HUES64 (cell line): ENCODE data around the gene LRIT2.
"Not testable (repeated sequence)": the region's sequence is repeated elsewhere in the genome, so short reads cannot be mapped to it uniquely, and the experiment has no call there.

Experiments
- H3K27ac ChIP-seq: 2 replicates; pipeline ENCODE4 v1.7.0; 2013; ENCODE audit warnings: low read depth, low read length, inconsistent platforms
- H3K27me3 ChIP-seq: 2 replicates; pipeline ENCODE4 v1.6.1; 2013; ENCODE audit warnings: mild to moderate bottlenecking, low read length; ENCODE audit not compliant: insufficient read depth
- H3K36me3 ChIP-seq: 2 replicates; pipeline ENCODE4 v1.6.1; 2013; ENCODE audit warnings: mild to moderate bottlenecking, low read length; ENCODE audit not compliant: insufficient read depth
- H3K4me1 ChIP-seq: 2 replicates; pipeline ENCODE4 v1.6.1; 2013; ENCODE audit warnings: mild to moderate bottlenecking, low read length, moderate library complexity; ENCODE audit not compliant: insufficient read depth
- H3K4me3 ChIP-seq: 2 replicates; pipeline ENCODE4 v1.5.1; 2013; ENCODE audit warnings: mild to moderate bottlenecking, low read length, moderate library complexity
- H3K9ac ChIP-seq: 2 replicates; pipeline ENCODE4 v1.6.1; 2013; ENCODE audit warnings: mild to moderate bottlenecking, low read depth, low read length
- H3K9me3 ChIP-seq: 2 replicates; pipeline ENCODE4 v1.6.1; 2013; ENCODE audit warnings: low read depth, low read length; ENCODE audit not compliant: insufficient read depth
- WGBS: fragments of 150-250, 120-280 bp; methylation state at CpG from one replicate; pipeline ENCODE4 v1.1.7; 2013; ENCODE audit warnings: missing lambda C conversion rate; 5-methylcytosine and 5-hydroxymethylcytosine counted together

Gene LRIT2

GRCh38 chr10:84194424-84195043 lies 30.8 kb downstream of the LRIT2 start, which contains the start of gene CDHR1:
CDHR1 (plus strand) TSS chr10:84194537; CDS start chr10:84194761, 224 bp downstream.
- Histone ChIP-seq H3K27ac (no peak within 1 kb of the TSS), H3K27me3 (peaks cover 63% of the 10 kb centered on the region), H3K4me1 (0 out of 2 replicates have a peak, but pooled peaks cover 4% of the 10 kb centered on the region), H3K36me3 (no peaks in the 10 kb centered on the region), H3K9ac (peak within 1 kb of the TSS; percentile 45; the same call in 1 of the 2 replicates), H3K9me3 (no peaks in the 10 kb centered on the region), H3K4me3 (peak within 1 kb of the TSS; percentile 70)
- 2% methylated on average over 61 of the region's 61 CpGs for WGBS

- H3K4me3 ChIP-seq, result peak overlapping the region; percentile 70
- H3K9ac ChIP-seq, result no peak overlapping the region
- 0 out of 2 replicates have a peak, but pooled peaks cover 4% of the 10 kb centered on the region for H3K4me1 ChIP-seq
- no peak overlapping the region for H3K27ac ChIP-seq
- no peaks in the 10 kb centered on the region for H3K36me3 ChIP-seq
- H3K9me3 ChIP-seq, result no peaks in the 10 kb centered on the region
- 39% methylated on average over 5 of the region's 5 CpGs for WGBS
- peaks cover 63% of the 10 kb centered on the region for H3K27me3 ChIP-seq
These were observed 31.4 kb downstream of the LRIT2 start for GRCh38 chr10:84193846-84194423.

GRCh38 chr10:84193327-84193726 lies 32.0 kb downstream of the LRIT2 start:
- H3K9ac ChIP-seq, result no peak overlapping the region
- WGBS, result 95% methylated on average over 2 of the region's 2 CpGs
- H3K9me3 ChIP-seq, result no peaks in the 10 kb centered on the region
- peaks cover 63% of the 10 kb centered on the region for H3K27me3 ChIP-seq
- H3K36me3 ChIP-seq, result no peaks in the 10 kb centered on the region
- H3K4me3 ChIP-seq, result no peak overlapping the region
- 0 out of 2 replicates have a peak, but pooled peaks cover 4% of the 10 kb centered on the region for H3K4me1 ChIP-seq
- no peak overlapping the region for H3K27ac ChIP-seq

GRCh38 chr10:84191106-84191505 lies 34.2 kb downstream of the LRIT2 start:
- Histone ChIP-seq H3K36me3 (no peaks in the 10 kb centered on the region), H3K27ac (no peak overlapping the region), H3K27me3 (peaks cover 45% of the 10 kb centered on the region), H3K9me3 (no peaks in the 10 kb centered on the region), H3K9ac (no peak overlapping the region), H3K4me3 (no peak overlapping the region), H3K4me1 (0 out of 2 replicates have a peak, but pooled peaks cover 4% of the 10 kb centered on the region)
- 91% methylated on average over 5 of the region's 5 CpGs for WGBS

GRCh38 chr10:84190621-84191020 lies 34.7 kb downstream of the LRIT2 start:
- peaks cover 40% of the 10 kb centered on the region for H3K27me3 ChIP-seq
- no peak overlapping the region for H3K4me3 ChIP-seq
- H3K27ac ChIP-seq, result no peak overlapping the region
- H3K4me1 ChIP-seq, result 0 out of 2 replicates have a peak, but pooled peaks cover 4% of the 10 kb centered on the region
- no peaks in the 10 kb centered on the region for H3K9me3 ChIP-seq
- H3K9ac ChIP-seq, result no peak overlapping the region
- H3K36me3 ChIP-seq, result no peaks in the 10 kb centered on the region
- 95% methylated on average over 3 of the region's 3 CpGs for WGBS

GRCh38 chr10:84188815-84189214 lies 36.5 kb downstream of the LRIT2 start:
- Histone ChIP-seq H3K27ac (no peak overlapping the region), H3K27me3 (peaks cover 22% of the 10 kb centered on the region), H3K4me3 (no peak overlapping the region), H3K36me3 (no peaks in the 10 kb centered on the region), H3K9me3 (no peaks in the 10 kb centered on the region), H3K9ac (no peak overlapping the region), H3K4me1 (no peaks in the 10 kb centered on the region)
- WGBS, result 87% methylated on average over 3 of the region's 3 CpGs

- 85% methylated on average over 11 of the region's 11 CpGs for WGBS
- Histone ChIP-seq H3K9ac (no peak overlapping the region), H3K4me1 (no peaks in the 10 kb centered on the region), H3K9me3 (0 out of 2 replicates have a peak, but pooled peaks cover 3% of the 10 kb centered on the region), H3K36me3 (no peaks in the 10 kb centered on the region), H3K27me3 (no peaks in the 10 kb centered on the region), H3K27ac (no peak overlapping the region), H3K4me3 (no peak overlapping the region)
These were observed 39.7 kb downstream of the LRIT2 start for GRCh38 chr10:84185526-84186175.

- H3K27ac ChIP-seq, result no peak overlapping the region
- 83% methylated on average over 4 of the region's 4 CpGs for WGBS
- no peak overlapping the region for H3K9ac ChIP-seq
- no peak overlapping the region for H3K4me3 ChIP-seq
- H3K36me3 ChIP-seq, result no peaks in the 10 kb centered on the region
- H3K4me1 ChIP-seq, result no peaks in the 10 kb centered on the region
- H3K9me3 ChIP-seq, result 0 out of 2 replicates have a peak, but pooled peaks cover 3% of the 10 kb centered on the region
- no peaks in the 10 kb centered on the region for H3K27me3 ChIP-seq
These were observed 40.8 kb downstream of the LRIT2 start for GRCh38 chr10:84184517-84184916.

GRCh38 chr10:84181631-84182030 lies 43.7 kb downstream of the LRIT2 start:
- WGBS, result 95% methylated on average over 5 of the region's 5 CpGs

GRCh38 chr10:84180386-84180785 lies 45.0 kb downstream of the LRIT2 start:
- H3K9ac ChIP-seq, H3K27me3 ChIP-seq, H3K27ac ChIP-seq, H3K9me3 ChIP-seq, H3K36me3 ChIP-seq, H3K4me3 ChIP-seq, H3K4me1 ChIP-seq: not testable (repeated sequence)
- 94% methylated on average over 19 of the region's 22 CpGs for WGBS

More at GRCh38 chr10:84181631-84182030, 43.7 kb downstream of the LRIT2 start:
- H3K27ac ChIP-seq, result no peak overlapping the region
- 0 out of 2 replicates have a peak, but pooled peaks cover 3% of the 10 kb centered on the region for H3K9me3 ChIP-seq
- H3K4me3 ChIP-seq, result no peak overlapping the region
- no peaks in the 10 kb centered on the region for H3K36me3 ChIP-seq
- no peak overlapping the region for H3K9ac ChIP-seq
- no peaks in the 10 kb centered on the region for H3K27me3 ChIP-seq
- no peaks in the 10 kb centered on the region for H3K4me1 ChIP-seq

- no peak overlapping the region for H3K27ac ChIP-seq
- no peak overlapping the region for H3K4me3 ChIP-seq
- H3K9ac ChIP-seq, result no peak overlapping the region
- 0 out of 2 replicates have a peak, but pooled peaks cover 3% of the 10 kb centered on the region for H3K9me3 ChIP-seq
- 82% methylated on average over 12 of the region's 12 CpGs for WGBS
- H3K27me3 ChIP-seq, result no peaks in the 10 kb centered on the region
- no peaks in the 10 kb centered on the region for H3K4me1 ChIP-seq
- no peaks in the 10 kb centered on the region for H3K36me3 ChIP-seq
These were observed 46.2 kb downstream of the LRIT2 start for GRCh38 chr10:84179059-84179710.
